B cell (primary cell): ENCODE measurements around the gene CAPN11. TPM values are rescaled to one million over a fixed set of nuclear protein-coding genes. Genes with fewer than 3 reads are reported as not detected.

Source experiments
- ATAC-seq: fragments of 200-7000 bp; cut with Tn5 transposase; one replicate; pipeline ENCODE4 v1.10.0; 2021; ENCODE audit warnings: low read depth, mild to moderate bottlenecking, moderate number of reproducible peaks, moderate library complexity
- CTCF ChIA-PET: fragments of 350-600 bp; sonication (Branson Sonifier 250); formaldehyde crosslinking; loops from one replicate; lab custom pipeline; 2021; ENCODE audit warnings: antibody characterized with exemption, inconsistent platforms; lab: Charles Lee
- POLR2A ChIA-PET: fragments of 350-600 bp; sonication (Branson Sonifier 250); formaldehyde crosslinking; loops from one replicate; lab custom pipeline; 2021; ENCODE audit warnings: antibody characterized with exemption; lab: Charles Lee
- DNase-seq: peaks from one replicate; pipeline ENCODE4 v3.0.0; 2013
- H2AFZ ChIP-seq: 2 replicates; pipeline ENCODE4 v1.6.1; 2012; ENCODE audit warnings: mild to moderate bottlenecking, low read depth, low read length; ENCODE audit not compliant: insufficient read depth, poor library complexity, severe bottlenecking
- H3K27ac ChIP-seq, 2 donors: 1 replicate in 1 of 2; 2 replicates in 1 of 2; pipeline ENCODE4 v1.5.1; 2012 to 2013; ENCODE audit warnings: low read length in 2 of 2, mild to moderate bottlenecking in 2 of 2, moderate library complexity in 1 of 2
- H3K27me3 ChIP-seq, 4 experiments: fragments of 200-600 bp in 1 of 4; sonication (generic) in 1 of 4; replicated peaks in 1 of 4; 1 replicate in 2 of 4; 2 replicates in 2 of 4; pipeline versions ENCODE4 v1.6.1 to v1.7.0; 2013 to 2016; ENCODE audit warnings: low read length in 3 of 4, mild to moderate bottlenecking in 2 of 4, mixed read lengths in 1 of 4, moderate library complexity in 1 of 4; ENCODE audit not compliant: insufficient read depth in 4 of 4, control insufficient read depth in 3 of 4; ENCODE audit errors: control extremely low read depth in 1 of 4
- H3K36me3 ChIP-seq, 2 experiments: replicated peaks in 1 of 2; 1 replicate in 1 of 2; 2 replicates in 1 of 2; pipeline versions ENCODE4 v1.6.1 to v1.7.1; 2013; ENCODE audit warnings: low read length in 1 of 2; ENCODE audit not compliant: insufficient read depth in 2 of 2, control insufficient read depth in 1 of 2; ENCODE audit errors: control extremely low read depth in 1 of 2, extremely low read depth in 1 of 2
- H3K4me1 ChIP-seq, 2 donors: fragments of 200-600 bp in 1 of 2; sonication (generic) in 1 of 2; 1 replicate in 1 of 2; 2 replicates in 1 of 2; pipeline versions ENCODE4 v1.5.1 to v1.6.1; 2013 to 2017; ENCODE audit warnings: low read length in 2 of 2; ENCODE audit not compliant: control insufficient read depth in 2 of 2, insufficient read depth in 2 of 2
- H3K4me2 ChIP-seq: replicated peaks from 2 replicates; pipeline ENCODE3; 2012; ENCODE audit warnings: mild to moderate bottlenecking, low read depth, low read length; ENCODE audit not compliant: poor library complexity, severe bottlenecking
- H3K4me3 ChIP-seq, 5 experiments: fragments of 200-600 bp in 1 of 5; sonication (generic) in 1 of 5; 1 replicate in 3 of 5; 2 replicates in 2 of 5; pipeline versions ENCODE4 v1.5.1 to v1.7.0; 2011 to 2016; ENCODE audit warnings: low read length in 4 of 5, mild to moderate bottlenecking in 4 of 5, low read depth in 2 of 5, control low read depth in 1 of 5, moderate library complexity in 1 of 5; ENCODE audit not compliant: insufficient read depth in 1 of 5; ENCODE audit errors: control extremely low read depth in 1 of 5, extremely low read depth in 1 of 5
- H3K79me2 ChIP-seq: fragments of 200-600 bp; sonication (generic); one replicate; pipeline ENCODE4 v1.6.0; 2016; ENCODE audit warnings: low read length; ENCODE audit not compliant: control insufficient read depth, insufficient read depth
- H3K9ac ChIP-seq: fragments of 200-600 bp; sonication (generic); 2 replicates; pipeline ENCODE4 v1.6.1; 2017; ENCODE audit warnings: mild to moderate bottlenecking, low read length, moderate library complexity
- H3K9me3 ChIP-seq, 3 donors: one replicate each; pipeline versions ENCODE4 v1.6.1 to v1.7.1; 2013; ENCODE audit warnings: low read length in 2 of 3; ENCODE audit not compliant: control insufficient read depth in 2 of 3, insufficient read depth in 1 of 3; ENCODE audit errors: control extremely low read depth in 1 of 3
- H4K20me1 ChIP-seq: 2 replicates; pipeline ENCODE4 v1.6.0; 2012; ENCODE audit warnings: mild to moderate bottlenecking, low read length; ENCODE audit not compliant: insufficient read depth, control insufficient read depth, poor library complexity, severe bottlenecking
- H3K27ac Mint-ChIP-seq: one replicate; pipeline ENCODE4 v1.8.0; 2021; ENCODE audit warnings: mixed read lengths
- H3K27me3 Mint-ChIP-seq: one replicate; pipeline ENCODE4 v1.8.0; 2021; ENCODE audit warnings: mixed read lengths
- H3K4me1 Mint-ChIP-seq: one replicate; pipeline ENCODE4 v1.8.0; 2021; ENCODE audit warnings: mixed read lengths
- H3K4me3 Mint-ChIP-seq: one replicate; pipeline ENCODE4 v1.8.0; 2021; ENCODE audit warnings: mixed read lengths
- H3K9me3 Mint-ChIP-seq: one replicate; pipeline ENCODE4 v1.8.0; 2022; ENCODE audit warnings: mixed read lengths; ENCODE audit not compliant: insufficient read depth
- EZH2 ChIP-seq: IDR thresholded peaks from 2 replicates; pipeline ENCODE4 v1.6.1; 2012; ENCODE audit warnings: borderline replicate concordance, low read depth, mild to moderate bottlenecking, moderate library complexity, low read length; ENCODE audit not compliant: insufficient read depth, poor library complexity, severe bottlenecking
- WGBS: methylation state at CpG from one replicate; pipeline ENCODE4 v1.1.5; 2013; ENCODE audit warnings: missing lambda C conversion rate; ENCODE audit not compliant: insufficient coverage; 5-methylcytosine and 5-hydroxymethylcytosine counted together
- intact Hi-C: fragments of 100-400 bp; cut with micrococcal nuclease; formaldehyde crosslinking; loops from one replicate; pipeline ENCODE4 v1.10.0; 2022
- polyA plus RNA-seq: library from polyadenylated mRNA; depleted of rRNA; stranded (reverse); fragments of >200 nt; gene quantifications from 2 replicates; pipeline ENCODE4 v1.2.3, GENCODE V29; 2012
- total RNA-seq, 2 donors: library from RNA; stranded (reverse); fragments of 120-200 nt in 1 of 2; gene quantifications; 1 replicate in 1 of 2; 2 replicates in 1 of 2; pipeline versions ENCODE4 v1.2.3 to v1.2.4, GENCODE V29; 2013 to 2022
- TF ChIP-seq, protein P1 (sequence below): fragments of 200-600 bp; IDR thresholded peaks from one replicate; pipeline ENCODE4 v1.8.0; 2022; ENCODE audit warnings: antibody characterized with exemption, mild to moderate bottlenecking

The CAPN11 gene
- total and polyA plus RNA-seq, 2 donors (not counting 1 experiment from before 2014, with no cell fraction given), result not detected

DNA sequence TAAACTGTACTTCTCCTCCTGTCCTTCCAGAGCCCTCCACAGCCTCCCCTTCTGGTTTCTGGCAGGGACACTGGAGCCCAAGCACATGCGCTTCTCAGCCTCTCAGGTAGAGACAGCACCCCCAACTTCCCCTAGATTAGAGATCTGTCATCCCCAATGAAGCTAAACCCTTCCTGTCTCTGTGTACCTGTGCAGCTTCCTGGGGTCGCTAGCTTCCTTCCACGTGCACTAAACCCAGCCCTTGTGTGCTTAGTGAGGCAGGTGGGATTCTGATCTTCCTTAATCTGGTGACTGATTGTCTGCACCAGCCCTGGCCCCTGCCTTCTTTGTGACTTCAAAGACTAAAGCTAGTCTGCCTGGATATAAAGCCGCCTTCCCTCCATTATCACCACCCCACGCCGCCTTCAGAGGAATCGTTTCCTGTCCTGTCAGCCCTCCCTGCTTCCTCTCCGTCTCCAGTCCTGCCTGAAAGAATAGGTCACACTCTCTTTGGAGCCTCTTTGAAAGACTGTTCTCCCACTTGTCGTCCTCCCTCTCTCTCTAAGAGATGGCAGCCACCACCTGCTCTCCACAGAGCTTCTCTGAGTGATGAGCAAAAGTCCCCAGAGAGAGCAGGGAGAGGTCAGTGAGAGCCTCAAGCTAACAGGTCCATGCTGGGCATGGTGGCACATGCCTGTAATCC lies 27.5 kb downstream of the CAPN11 start:
- Histone ChIP-seq H2AFZ (no peak overlapping the region), H3K79me2 (no peaks in the 10 kb centered on the region), H3K27me3 (peaks cover 0 to 4% (median 0%) of the 10 kb centered on the region in 4 experiments), H3K9me3 (no peaks in the 10 kb centered on the region), H3K4me2 (no peak overlapping the region), H3K4me1 (no peaks in the 10 kb centered on the region), H3K9ac (no peak overlapping the region), H3K36me3 (no peaks in the 10 kb centered on the region), H3K4me3 (no peak overlapping the region), H3K27ac (no peak overlapping the region), H4K20me1 (no peaks in the 10 kb centered on the region)
- ChIA-PET POLR2A (no interaction called here), CTCF (interaction anchor here (1.5 to 2.1 kb wide), 2 partner anchors 13 to 152 kb away, joined by 3 to 6 read pairs; no protein-coding TSS in a partner anchor)
- Mint-ChIP-seq H3K4me3 (no peak overlapping the region), H3K4me1 (no peaks in the 10 kb centered on the region), H3K27ac (no peak overlapping the region), H3K9me3 (no peaks in the 10 kb centered on the region), H3K27me3 (peaks cover 17% of the 10 kb centered on the region)
- WGBS, result 53% methylated on average over 6 of the region's 9 CpGs
- TF ChIP-seq EZH2, result no peak
- TF ChIP-seq, protein P1, sequence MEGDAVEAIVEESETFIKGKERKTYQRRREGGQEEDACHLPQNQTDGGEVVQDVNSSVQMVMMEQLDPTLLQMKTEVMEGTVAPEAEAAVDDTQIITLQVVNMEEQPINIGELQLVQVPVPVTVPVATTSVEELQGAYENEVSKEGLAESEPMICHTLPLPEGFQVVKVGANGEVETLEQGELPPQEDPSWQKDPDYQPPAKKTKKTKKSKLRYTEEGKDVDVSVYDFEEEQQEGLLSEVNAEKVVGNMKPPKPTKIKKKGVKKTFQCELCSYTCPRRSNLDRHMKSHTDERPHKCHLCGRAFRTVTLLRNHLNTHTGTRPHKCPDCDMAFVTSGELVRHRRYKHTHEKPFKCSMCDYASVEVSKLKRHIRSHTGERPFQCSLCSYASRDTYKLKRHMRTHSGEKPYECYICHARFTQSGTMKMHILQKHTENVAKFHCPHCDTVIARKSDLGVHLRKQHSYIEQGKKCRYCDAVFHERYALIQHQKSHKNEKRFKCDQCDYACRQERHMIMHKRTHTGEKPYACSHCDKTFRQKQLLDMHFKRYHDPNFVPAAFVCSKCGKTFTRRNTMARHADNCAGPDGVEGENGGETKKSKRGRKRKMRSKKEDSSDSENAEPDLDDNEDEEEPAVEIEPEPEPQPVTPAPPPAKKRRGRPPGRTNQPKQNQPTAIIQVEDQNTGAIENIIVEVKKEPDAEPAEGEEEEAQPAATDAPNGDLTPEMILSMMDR, result no peak
- DNase-seq, result no peak
- intact Hi-C loops, result no loop called here
- no peak for ATAC-seq

- Histone ChIP-seq H3K79me2 (no peaks in the 10 kb centered on the region), H3K4me1 (no peaks in the 10 kb centered on the region), H3K27me3 (peaks cover 0 to 4% (median 0%) of the 10 kb centered on the region in 4 experiments), H3K9me3 (no peaks in the 10 kb centered on the region), H3K9ac (no peak overlapping the region), H4K20me1 (no peaks in the 10 kb centered on the region), H2AFZ (no peak overlapping the region), H3K4me3 (no peak overlapping the region), H3K27ac (no peak overlapping the region), H3K36me3 (no peaks in the 10 kb centered on the region), H3K4me2 (no peak overlapping the region)
- Mint-ChIP-seq H3K27me3 (peaks cover 17% of the 10 kb centered on the region), H3K27ac (no peak overlapping the region), H3K4me1 (no peaks in the 10 kb centered on the region), H3K4me3 (no peak overlapping the region), H3K9me3 (no peaks in the 10 kb centered on the region)
- CTCF ChIA-PET, result interaction anchor here (2.1 kb wide), 1 partner anchor 14 kb away, joined by 6 read pairs; no protein-coding TSS in a partner anchor
- intact Hi-C loops, result no loop called here
- DNase-seq, result no peak
- no peak for ATAC-seq
- TF ChIP-seq, protein P1, result no peak
- TF ChIP-seq EZH2, result no peak
- POLR2A ChIA-PET, result no interaction called here
- 94% methylated on average over 4 of the region's 7 CpGs for whole genome bisulfite sequencing
Measured at GRCh38 chr6:44186635-44187025, 28.0 kb downstream of the CAPN11 start.
